Measurements from ENCODE around the gene MCM7. TPM values are rescaled to one million over a fixed set of nuclear protein-coding genes. Genes with fewer than 3 reads are reported as not detected.

The MCM7 gene
- total RNA-seq, 1 experiment from 2014 or later: 387 TPM

- DNase-seq (ENCODE audit: low read depth, low spot score) (no peak), ATAC-seq (no peak)
- intact Hi-C loops (cut with micrococcal nuclease): no loop called here
- no peak for TF ChIP-seq SRF (IDR thresholded peaks at IDR 0.05; ENCODE audit: low read depth)
- no peak for TF ChIP-seq ZNF274 (IDR thresholded peaks at IDR 0.05; ENCODE audit: low read depth, low read length)
- no peak for TF ChIP-seq CBX3 (IDR thresholded peaks at IDR 0.05; ENCODE audit: low read depth)
- no peak for TF ChIP-seq FOSL1 (IDR thresholded peaks at IDR 0.05; ENCODE audit: low read depth)
- no peak for TF ChIP-seq ELF1 (IDR thresholded peaks at IDR 0.05; ENCODE audit: borderline replicate concordance, low read depth)
- TF ChIP-seq, protein P1, sequence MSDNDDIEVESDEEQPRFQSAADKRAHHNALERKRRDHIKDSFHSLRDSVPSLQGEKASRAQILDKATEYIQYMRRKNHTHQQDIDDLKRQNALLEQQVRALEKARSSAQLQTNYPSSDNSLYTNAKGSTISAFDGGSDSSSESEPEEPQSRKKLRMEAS (IDR thresholded peaks at IDR 0.05): no peak
- no peak for TF ChIP-seq JUND (IDR thresholded peaks at IDR 0.05)
- TF ChIP-seq ZBTB33 (IDR thresholded peaks at IDR 0.05; ENCODE audit: extremely low read depth, insufficient replicate concordance, low read length): no peak
- RAD21 ChIA-PET (ENCODE audit: low non-redundant PET in 1 of 2, low total read pairs in 2 of 2, uncharacterized antibody in 2 of 2, unreplicated experiment in 2 of 2): no interaction called here
- H3K4me2 ChIP-seq (ENCODE audit: low read length): no peak overlapping the region
- H3K9me3 ChIP-seq (ENCODE audit: control insufficient read depth in 1 of 2, insufficient read depth in 1 of 2, low read depth in 1 of 2, low read length in 2 of 2): no peaks in the 10 kb centered on the region
- no peak overlapping the region for H3K9ac ChIP-seq (ENCODE audit: low read length)
- CTCF ChIA-PET: no interaction called here
- no peak overlapping the region for H2AFZ ChIP-seq (ENCODE audit: low read depth, low read length, poor library complexity, severe bottlenecking)
- H3K4me1 ChIP-seq (ENCODE audit: control insufficient read depth in 1 of 2, insufficient read depth in 2 of 2, low read length in 2 of 2): peaks cover 6 to 12% of the 10 kb centered on the region in 2 experiments; a peak in 3 of 4 replicates
- peaks cover 2 to 22% of the 10 kb centered on the region in 2 experiments; a peak in 3 of 4 replicates for H3K36me3 ChIP-seq (ENCODE audit: control insufficient read depth in 1 of 2, insufficient read depth in 2 of 2, low read length in 2 of 2)
- H3K27me3 ChIP-seq (ENCODE audit: insufficient read depth, low read length): no peaks in the 10 kb centered on the region
- peaks cover 6% of the 10 kb centered on the region; the same call in 1 of the 2 replicates for H3K79me2 ChIP-seq (ENCODE audit: insufficient read depth, low read length)
- POLR2A ChIA-PET: no interaction called here
- BruUV-seq (replicated peaks): no TSS peak
- no peaks in the 10 kb centered on the region for H4K20me1 ChIP-seq (ENCODE audit: insufficient read depth)
- H3K27ac ChIP-seq (ENCODE audit: low read depth, low read length): no peak overlapping the region
- no peak overlapping the region for H3K4me3 ChIP-seq (replicated peaks in 1 of 2; ENCODE audit: low read depth in 1 of 2, low read length in 2 of 2)
- no peaks in the 10 kb centered on the region for H3K9me2 ChIP-seq (ENCODE audit: insufficient read depth)
These were observed 5.4 kb upstream of the MCM7 start for GRCh38 chr7:100106633-100107032.

GRCh38 chr7:100105534-100105933 lies 4.3 kb upstream of the MCM7 start:
- Histone ChIP-seq H3K9me2 (ENCODE audit: insufficient read depth) (no peaks in the 10 kb centered on the region), H2AFZ (ENCODE audit: low read depth, low read length, poor library complexity, severe bottlenecking) (no peak overlapping the region), H3K36me3 (ENCODE audit: control insufficient read depth in 1 of 2, insufficient read depth in 2 of 2, low read length in 2 of 2) (peaks cover 0 to 22% of the 10 kb centered on the region in 2 experiments; a peak in 3 of 4 replicates), H3K79me2 (ENCODE audit: insufficient read depth, low read length) (peaks cover 13% of the 10 kb centered on the region; the same call in 1 of the 2 replicates), H3K27me3 (ENCODE audit: insufficient read depth, low read length) (no peaks in the 10 kb centered on the region), H3K4me1 (ENCODE audit: control insufficient read depth in 1 of 2, insufficient read depth in 2 of 2, low read length in 2 of 2) (peaks cover 6 to 16% of the 10 kb centered on the region in 2 experiments; a peak in 3 of 4 replicates), H3K9me3 (ENCODE audit: control insufficient read depth in 1 of 2, insufficient read depth in 1 of 2, low read depth in 1 of 2, low read length in 2 of 2) (no peaks in the 10 kb centered on the region), H3K4me2 (ENCODE audit: low read length) (no peak overlapping the region), H4K20me1 (ENCODE audit: insufficient read depth) (no peaks in the 10 kb centered on the region), H3K4me3 (replicated peaks in 1 of 2; ENCODE audit: low read depth in 1 of 2, low read length in 2 of 2) (no peak overlapping the region), H3K27ac (ENCODE audit: low read depth, low read length) (no peak overlapping the region), H3K9ac (ENCODE audit: low read length) (no peak overlapping the region)
- intact Hi-C loops (cut with micrococcal nuclease): no loop called here
- no peak for ATAC-seq
- BruUV-seq (replicated peaks): no TSS peak
- no peak for DNase-seq (ENCODE audit: low read depth, low spot score)
- CTCF ChIA-PET: no interaction called here
- RAD21 ChIA-PET (ENCODE audit: low non-redundant PET in 1 of 2, low total read pairs in 2 of 2, uncharacterized antibody in 2 of 2, unreplicated experiment in 2 of 2): no interaction called here
- TF ChIP-seq ELF1 (IDR thresholded peaks at IDR 0.05; ENCODE audit: borderline replicate concordance, low read depth) (no peak), SIN3A (IDR thresholded peaks at IDR 0.05; ENCODE audit: low read depth) (no peak), POLR2A (IDR thresholded peaks at IDR 0.05; ENCODE audit: borderline replicate concordance, extremely low read depth, insufficient read depth, insufficient read length) (no peak), EZH2 (IDR thresholded peaks at IDR 0.05) (no peak)
- POLR2A ChIA-PET: interaction anchor here (0.6 kb wide), 1 partner anchor 9 kb away, joined by 3 read pairs; no protein-coding TSS in a partner anchor

Measured in HCT116 (cell line).